CD4-positive, alpha-beta T cell treated with Interleukin-21 for 1 hour (primary cell): ENCODE results near the gene SETD6.

Experiments
- DNase-seq: peaks from one replicate; pipeline ENCODE4 v3.0.0-alpha.2; 2020

Gene SETD6

DNA sequence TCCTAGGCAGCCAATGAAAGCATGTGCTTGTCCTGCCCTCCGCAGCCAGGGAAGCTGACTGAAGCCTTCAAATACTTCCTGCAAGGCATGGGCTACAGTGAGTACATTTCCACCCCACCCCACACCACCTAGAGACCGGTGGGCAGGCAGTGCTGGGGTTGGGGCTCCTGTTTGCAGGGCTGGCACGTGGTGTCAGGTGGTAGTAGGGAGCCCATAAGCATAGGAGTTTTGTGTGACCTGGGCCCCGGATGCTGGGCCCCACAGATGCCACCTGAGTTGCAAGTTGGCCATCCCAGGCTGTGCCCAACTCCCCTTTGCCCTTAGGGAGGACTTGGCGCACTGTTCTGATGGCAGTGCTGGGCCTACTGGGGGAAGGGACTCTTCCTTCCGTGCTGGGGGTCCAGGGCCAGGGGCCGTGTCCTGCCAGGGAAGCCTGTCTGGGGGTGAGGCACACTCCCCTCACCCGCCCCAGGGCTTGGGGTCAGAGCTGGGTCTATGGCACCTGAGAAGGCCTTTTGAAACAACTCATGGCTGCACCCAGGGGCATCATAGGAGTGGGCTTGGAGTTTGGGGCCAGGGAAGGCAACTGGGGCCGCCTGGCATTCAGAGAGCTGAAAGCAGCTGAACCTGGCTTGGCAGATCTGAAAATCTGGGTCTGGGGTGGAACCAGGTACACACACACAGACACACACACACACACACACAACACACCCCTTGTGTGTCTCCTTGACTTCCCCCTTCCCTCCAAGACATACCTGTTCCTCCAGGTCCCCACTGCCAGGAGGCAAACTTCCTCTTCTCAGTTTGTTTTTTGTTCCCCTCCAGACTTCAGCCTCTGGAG, 5.8 kb upstream of the SETD6 start:
- no peak for DNase-seq

DNA sequence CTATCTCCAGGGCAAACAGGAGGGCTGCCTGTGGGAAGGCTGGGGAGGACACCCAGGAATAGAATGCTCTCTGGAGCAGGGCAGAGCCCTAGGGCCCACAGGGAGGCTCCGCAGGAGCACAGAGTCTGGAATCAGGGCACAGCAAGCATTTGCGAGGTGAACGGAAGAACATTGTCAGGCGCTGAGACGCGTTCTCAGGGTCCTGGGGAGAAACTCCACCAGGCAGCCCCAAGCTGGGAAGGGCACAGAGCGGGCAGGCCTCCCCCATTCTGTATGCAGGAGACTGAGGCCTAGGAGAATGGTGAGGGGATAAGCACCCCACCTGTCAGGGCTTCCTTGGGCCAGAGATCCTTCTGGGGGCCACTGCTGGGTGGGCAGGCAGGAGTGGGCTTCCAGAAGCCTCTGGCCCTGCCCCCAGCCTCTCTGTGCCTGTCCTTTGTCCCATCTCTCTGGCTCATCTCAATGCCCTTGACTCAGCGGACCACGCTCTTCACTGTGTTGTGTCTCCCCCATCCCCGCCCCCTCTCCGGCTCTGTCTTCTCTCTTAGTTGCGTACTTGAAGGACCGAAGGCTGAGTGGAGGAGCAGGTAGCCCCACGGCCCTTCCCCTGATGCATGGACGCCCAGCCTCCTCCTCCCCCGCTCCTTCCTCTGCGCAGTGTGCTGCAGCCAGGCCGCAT, 5.1 kb upstream of the SETD6 start:
- DNase-seq, result no peak

DNA sequence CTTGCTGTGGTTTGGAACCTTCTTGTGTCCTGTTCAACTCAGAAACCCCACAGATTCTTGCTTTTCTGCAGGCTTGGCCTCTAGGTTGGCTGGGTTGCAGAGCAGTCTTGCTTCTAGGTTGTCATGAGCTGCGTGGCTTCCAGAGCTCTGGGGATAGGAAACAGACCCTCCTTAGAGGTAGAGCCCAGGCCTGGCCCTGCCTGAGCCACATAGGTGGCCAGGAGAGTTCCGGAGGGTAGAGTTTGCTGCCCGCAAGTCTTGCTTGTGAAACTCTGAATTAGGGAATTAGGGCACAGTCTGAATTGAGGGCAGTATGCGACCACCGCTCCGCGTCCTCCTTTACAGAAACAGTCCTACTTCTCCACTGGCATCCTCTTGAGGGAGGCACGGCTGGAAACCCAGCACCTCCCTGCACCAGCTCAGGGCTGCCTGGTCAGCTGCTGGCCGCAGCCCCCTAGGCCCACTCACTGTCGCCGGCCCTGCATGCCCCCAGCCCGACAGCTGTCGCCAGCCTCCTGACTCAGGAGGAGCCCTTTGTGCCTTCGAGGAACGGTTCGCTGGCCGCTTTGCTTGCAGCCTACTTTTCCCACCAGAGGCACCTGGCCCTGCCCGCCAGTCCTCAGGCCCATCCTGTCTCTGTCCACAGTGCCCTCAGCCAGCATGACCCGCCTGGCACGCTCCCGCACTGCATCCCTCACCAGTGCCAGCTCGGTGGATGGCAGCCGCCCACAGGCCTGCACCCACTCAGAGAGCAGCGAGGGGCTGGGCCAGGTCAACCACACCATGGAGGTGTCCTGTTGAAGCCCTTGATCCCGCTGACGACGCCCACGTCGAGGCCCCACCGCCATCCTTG, 4.3 kb upstream of the SETD6 start:
- no peak for DNase-seq

DNA sequence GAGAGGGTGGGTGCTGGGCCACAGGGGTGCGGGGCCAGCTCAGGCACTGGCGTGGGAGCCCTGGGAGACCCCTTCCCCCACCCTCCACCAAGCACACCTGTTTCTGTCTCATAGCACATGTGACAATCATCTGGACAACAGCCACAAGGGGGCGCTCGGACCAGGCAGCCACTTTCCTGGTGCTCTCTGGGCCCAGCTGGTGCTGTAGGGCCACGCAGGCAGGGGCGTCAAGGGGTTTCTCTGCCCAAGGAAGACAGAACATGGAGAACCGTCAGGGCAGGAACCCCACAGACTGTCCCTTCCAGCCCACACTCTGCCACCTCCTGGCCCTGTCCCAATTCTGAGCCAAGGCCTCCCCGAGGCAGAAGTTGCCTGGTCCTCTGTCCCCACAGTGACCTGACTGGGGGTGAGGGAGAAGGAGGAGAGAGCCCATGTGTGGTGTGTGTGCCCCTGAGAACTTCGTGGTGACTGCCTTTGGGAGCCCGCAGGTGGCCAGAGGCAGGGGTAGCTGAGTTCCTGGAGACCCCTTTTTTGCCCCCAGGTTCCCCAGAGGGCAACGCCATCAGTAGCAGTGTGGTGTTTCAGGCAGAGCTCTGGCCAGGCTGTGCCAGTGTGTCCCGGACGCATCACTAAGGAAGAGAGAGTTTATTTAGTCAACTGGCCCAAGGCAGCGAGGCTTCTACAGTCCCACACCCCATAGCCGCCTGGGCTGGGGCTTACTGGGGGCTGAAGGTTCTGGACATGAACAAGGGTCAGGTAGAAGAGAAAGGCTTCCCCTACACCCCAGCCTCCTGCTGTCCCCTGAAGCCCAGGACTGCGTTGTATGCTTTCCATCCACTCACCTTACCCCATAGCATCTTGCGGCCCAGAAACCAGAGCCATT, 3.1 kb upstream of the SETD6 start:
- peak; percentile 83 for DNase-seq

DNA sequence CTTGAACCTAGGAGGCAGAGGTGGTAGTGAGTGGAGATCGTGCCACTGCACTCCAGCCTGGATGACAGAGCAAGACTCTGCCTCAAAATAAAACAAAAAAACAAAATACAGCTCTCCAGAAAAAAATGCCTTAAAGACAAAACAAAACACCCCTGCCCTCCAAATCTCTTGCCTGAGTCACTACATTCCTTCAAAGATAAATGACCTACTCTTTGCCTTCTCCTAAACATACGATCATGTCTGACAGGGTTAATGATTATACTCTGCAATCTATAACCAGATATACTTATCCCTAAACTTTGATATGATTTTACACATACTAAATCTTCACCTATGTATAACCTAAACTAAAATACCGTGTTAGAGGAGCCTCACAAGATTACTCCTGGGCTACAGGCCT, 1.4 kb upstream of the SETD6 start:
- DNase-seq, result no peak

DNA sequence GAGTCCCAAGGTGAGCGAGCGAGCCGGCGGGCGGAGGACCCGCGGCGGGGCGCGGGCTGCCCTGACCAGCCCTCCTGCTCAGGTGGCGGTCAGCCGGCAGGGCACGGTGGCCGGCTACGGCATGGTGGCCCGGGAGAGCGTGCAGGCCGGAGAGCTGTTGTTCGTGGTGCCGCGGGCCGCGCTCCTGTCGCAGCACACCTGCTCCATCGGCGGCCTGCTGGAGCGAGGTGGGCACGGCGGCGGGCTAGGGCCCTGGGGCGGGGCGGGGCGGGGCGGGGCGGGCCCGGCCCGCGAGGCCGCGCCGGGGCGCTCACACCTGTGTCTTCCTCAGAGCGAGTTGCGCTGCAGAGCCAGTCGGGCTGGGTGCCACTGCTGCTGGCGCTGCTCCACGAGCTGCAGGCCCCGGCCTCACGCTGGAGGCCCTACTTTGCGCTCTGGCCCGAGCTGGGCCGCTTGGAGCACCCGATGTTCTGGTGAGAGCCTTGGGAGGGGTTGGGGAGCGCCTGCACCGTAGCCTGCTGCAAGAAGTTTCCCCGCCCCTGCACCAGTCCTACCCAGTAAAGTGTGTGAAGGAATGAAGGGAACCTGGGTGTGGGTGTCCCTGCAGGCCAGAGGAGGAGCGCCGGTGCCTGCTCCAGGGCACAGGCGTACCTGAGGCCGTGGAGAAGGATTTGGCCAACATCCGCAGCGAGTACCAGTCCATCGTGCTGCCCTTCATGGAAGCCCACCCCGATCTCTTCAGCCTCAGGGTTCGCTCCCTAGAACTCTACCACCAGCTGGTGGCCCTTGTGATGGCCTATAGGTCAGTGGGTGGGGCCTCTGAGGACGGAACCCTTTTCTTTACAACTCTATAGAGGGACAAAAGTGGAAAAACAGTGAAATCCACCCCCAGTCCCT, 802 bp downstream of the SETD6 start:
- peak; percentile 34 for DNase-seq

DNA sequence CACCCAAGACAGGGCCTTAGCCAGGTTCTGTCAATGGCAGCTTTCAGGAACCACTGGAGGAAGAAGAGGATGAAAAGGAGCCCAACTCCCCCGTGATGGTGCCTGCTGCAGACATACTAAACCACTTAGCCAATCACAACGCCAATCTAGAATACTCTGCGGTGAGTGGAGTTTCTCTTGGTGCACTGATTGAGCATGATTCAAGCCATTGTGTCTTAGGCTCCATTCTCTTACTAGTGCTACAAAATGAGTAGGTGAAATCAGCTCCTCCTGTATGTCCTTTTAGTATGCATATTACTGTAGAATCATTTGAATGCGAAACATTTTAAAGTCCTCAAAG, 1.4 kb downstream of the SETD6 start:
- DNase-seq, result no peak

DNA sequence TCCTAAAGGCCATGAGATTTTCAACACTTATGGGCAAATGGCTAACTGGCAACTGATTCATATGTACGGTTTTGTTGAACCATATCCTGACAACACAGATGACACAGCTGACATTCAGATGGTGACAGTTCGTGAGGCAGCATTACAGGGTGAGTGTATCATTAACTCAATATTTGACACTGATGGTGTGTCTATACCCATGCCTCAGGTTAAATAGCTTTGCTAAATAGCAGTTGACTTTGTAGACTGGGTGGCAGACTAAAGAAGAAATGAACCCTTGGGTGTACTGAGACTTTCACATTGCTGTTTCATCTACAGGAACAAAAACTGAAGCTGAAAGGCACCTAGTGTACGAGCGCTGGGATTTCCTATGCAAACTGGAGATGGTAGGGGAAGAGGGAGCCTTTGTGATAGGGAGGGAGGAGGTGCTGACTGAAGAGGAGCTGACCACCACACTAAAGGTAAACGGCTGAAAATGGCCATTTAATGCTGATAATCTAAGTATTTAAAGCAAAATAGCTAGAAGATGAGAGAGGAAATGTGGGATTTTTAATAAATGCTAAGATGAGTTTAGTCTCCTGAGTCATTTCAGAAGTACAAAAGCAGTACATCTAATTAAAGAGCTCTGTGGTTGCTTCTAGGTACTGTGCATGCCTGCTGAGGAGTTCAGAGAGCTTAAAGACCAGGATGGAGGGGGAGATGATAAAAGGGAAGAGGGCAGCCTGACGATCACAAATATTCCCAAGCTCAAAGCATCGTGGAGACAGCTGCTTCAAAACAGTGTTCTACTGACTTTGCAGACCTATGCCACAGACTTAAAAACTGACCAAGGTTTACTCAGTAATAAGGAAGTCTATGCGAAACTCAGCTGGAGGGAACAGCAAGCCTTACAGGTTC, 3.0 kb downstream of the SETD6 start:
- no peak for DNase-seq

DNA sequence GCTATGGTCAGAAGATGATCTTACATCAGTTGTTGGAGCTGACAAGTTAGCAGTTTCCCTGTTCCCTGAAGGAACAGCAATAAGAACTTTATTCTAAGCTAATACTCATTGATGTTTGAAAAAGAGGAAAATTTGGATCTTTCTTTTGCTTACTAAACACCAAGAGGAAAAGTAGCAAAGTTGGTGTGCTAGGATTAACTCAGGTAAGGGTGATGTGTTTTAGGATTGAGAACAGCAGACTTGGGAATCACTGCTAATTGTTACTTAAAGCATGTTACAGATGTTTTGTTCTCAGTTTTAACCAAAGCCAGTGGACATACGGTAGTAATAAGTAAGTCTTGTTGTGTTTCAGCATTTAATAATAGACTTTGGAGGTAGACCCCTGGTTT, 3.7 kb downstream of the SETD6 start:
- DNase-seq, result no peak

DNA sequence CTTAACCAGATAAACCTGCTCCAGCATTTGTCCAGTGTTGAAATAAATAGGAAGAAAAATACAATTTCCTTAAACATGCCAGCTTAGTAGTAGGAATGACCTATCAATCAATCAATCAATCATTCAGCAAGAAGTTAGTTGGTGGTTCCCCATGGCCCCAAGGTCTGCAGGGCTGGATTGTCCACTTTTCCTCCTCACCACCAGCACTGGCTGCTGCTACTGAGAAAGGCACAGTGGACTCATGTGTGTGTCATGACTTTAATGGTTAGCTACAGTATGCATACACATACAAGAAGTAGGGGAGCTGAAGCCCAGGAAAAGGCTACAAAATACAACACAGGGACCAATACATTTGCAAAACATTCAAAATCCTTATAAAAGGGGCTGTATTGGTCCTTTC, 4.4 kb downstream of the SETD6 start:
- no peak for DNase-seq

DNA sequence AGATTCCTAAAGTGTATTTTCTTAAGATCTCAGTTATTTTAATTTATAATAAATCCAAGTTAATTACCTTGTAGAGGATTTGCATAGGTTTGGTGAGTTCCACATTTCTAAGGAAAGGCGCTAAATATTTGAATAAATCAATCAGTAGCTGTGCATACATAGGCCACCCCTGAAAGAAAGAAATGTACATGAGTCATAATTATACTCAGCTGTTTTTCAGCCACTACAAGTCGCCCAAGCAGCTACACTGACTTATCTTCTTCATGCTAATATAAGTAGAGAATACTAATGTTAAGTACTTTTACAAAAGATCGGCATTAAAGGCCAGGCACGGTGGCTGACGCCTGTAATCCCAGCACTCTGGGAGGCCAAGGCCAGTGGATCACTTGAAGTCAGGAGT, 14.9 kb downstream of the SETD6 start:
- DNase-seq, result no peak

DNA sequence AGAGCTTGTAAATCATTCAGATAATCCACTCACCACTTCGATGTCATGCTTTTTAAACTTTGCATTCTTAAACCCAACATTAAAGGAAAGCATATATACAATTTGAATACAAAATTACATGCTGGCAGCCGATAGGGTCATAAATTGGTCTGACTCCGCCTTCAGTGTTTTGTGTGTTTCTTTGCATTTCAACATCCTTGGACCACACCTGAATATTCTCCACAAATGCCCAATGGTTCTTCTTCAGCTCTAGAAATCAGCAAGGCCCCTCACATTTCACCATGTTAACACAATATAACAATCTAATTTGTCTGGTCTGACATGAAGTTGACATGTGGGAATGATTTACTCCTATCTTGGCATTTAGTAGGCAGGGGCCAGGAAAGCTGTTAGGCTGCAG, 17.1 kb downstream of the SETD6 start:
- DNase-seq, result no peak

DNA sequence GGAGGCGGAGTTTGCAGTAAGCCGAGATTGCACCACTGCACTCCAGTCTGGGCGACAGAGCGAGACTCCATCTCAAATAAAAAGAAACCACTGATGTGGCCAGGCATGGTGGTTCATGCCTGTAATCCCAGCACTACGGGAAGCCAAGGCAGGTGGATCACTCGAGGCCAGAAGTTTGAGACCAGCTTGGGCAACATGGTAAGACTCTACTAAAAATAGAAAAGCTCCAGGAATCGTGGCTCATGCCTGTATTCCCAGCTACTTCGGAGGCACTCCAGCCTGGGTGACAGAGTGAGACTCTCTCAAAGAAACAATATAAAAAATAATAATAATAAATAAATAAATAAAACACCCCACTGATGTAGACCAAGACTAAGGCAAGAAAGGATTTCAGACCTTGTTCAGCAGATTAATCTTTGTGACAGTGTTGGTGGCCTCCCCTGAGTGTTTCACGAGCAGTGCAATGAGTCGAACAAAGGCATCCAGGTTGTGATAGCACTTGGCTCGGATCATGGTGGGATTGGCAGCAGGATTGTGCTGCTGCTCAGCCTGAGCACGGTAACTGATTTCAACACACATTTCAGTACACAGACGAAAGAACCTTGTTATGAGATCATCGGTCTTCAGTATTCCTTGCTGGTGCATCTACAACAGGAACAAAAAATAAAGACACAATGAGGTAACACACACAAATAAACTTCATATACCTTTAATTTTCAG, 18.6 kb downstream of the SETD6 start:
- no peak for DNase-seq

DNA sequence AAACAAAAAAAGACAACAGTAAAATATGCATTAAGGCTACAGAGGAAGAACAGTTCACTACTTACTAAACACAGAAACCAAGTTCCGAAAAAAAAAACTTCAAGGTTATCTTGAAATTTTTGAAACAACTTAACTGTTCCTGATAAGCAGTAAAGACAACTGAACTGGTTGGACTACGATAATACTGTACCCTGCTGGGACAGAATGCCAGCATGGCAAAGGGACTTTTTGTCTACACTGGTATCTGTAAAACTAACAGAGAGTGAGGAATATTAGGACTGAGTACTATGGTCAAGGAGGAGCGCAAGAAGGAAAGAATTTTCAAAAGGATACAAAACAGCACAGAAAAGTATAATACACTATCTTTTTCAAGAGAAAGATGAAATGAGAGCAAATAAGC, 19.8 kb downstream of the SETD6 start:
- DNase-seq, result no peak

DNA sequence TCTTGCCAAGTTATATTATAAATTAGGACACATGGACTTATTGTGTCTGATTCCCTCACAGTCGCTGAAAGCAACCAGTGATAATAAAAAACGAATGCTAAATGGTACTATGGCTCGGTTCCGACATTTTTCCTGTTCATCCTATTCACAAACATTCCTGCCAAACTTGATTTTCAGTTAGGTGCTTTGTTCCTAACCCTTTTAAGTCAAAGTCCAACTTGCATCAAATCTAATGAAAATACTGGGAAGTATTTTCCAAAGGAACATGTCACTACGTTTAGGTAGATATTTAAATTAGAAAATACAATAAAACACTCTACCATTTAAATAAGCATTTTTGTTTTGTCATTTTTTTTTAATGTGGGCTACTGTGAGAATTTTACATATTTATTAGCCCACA, 21.0 kb downstream of the SETD6 start:
- no peak for DNase-seq

DNA sequence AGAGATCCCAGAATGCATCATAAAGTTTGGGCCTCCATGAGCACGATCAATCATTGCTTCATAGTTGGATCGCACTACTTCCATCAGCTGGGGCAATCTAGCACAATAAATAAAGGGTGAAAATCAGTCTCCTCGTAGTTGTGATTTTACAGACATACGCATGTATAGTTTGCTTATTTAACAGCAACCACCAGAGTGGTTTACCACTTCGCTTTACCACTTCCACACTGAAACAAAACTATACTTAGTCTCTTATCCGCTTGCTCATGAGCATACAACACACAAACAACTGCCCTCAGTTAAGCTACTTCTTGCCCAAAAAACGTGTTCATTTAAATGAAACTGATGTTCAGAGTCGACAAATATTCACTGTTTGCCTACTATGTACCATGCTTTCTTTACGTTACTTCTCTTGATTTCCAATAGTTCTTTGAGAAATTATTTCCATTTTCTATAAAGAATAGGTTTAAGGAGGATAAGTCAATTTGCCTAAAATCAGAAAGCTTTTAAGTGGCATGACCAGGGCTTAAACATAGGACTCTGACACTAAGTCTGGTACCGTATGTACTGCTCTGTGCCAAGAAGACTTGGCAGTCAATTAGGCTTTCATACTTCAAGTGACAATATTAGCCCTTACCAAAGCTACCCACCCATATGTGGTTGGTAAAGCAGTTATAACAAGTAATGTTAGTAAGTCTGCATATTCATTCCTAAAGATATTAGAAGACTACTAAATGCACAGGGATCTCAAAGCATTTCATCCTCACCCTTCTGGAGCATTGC, 22.0 kb downstream of the SETD6 start:
- no peak for DNase-seq

DNA sequence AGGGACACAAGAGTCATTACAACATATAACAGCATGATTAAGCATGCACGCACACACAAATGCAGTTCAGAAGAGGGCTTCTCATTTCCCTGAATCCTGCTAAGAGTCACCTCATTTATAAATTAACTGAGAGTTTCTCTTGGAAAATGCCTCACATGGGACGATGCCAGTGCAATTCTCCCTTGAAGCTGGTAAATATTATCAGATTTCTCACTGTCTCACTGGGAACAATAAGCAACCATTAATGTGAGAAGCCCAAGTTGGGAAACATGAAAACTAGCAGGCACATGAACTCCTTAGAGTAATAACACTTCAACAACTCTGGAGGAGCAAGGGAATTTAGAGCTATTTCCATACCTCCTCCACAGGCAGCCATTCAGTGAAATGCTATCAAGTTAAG, 26.4 kb downstream of the SETD6 start:
- no peak for DNase-seq

DNA sequence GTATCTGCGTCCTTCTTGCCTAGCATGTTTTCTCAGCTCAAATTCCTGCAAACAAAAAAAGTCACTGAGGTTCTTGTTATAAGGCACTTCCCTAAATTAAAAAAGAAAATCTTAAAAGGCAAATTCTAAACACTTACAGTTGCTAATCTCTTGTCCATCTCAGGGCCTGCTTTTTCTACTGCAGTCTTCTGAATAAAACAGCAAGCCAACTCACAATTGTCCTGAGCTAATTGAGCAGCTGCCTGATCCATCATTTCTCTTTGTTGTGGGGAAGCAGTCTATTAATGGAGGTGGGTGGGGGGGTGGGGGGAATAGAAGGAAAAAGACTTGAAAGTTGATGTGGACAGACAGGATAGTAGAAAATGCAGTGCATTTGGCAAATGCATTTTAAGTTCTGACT, 27.0 kb downstream of the SETD6 start:
- no peak for DNase-seq

DNA sequence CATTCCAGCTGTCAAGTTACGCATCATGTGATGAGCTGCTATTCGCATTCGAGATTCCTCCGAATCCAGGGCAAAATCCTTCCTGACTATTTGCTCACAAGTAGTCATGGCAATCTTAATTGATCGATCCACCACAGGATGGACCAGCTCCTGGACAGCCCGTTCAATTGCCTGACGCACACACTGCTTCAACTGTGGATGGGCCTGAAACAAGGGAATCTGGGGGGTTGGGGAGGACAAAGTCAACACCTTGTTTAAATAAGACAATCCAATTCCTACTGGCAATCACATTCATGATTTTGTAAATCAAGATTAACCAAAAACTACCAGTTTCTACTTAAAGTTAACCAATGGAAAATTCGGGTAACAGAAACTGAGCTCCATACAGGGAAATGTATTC, 28.4 kb downstream of the SETD6 start:
- no peak for DNase-seq
